ENCODE results near the gene HECTD4.

DNA sequence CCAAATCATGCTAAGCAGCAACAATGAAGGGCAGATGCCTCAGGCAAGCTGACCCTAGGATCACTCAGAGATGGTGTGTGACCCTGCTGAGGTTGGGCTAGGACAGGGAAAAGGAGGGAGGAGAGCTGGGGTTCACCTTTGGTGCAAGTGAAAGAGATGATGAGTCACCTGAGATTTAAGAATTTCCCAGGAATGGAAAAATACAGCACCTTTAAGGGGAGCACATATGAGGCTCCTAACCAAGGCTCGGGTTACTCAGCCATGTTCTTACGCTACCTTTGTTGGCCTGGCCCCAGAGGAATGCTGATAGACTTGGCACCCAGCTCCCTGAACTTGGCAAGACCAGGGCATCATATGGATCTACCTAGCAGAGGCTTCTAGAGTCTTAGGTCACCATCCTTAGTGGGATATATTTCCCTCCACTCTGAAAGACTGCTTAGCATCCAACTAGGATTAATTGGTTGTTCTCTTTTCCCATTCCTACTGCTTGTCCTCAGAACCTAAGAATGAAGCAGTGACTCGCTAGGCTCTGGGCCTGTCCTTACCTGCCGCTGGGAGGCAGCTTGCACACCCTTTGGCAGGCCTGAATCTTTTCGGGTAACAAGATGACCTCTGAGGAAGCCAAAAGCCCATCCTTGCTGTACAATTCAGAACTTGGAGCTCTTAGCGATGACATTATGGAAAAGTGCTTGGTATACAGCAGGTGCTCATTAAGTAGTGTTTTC is 269.7 kb downstream of the HECTD4 start:
- TF ChIP-seq RBBP5 (IDR thresholded peaks at IDR 0.05; ENCODE audit: borderline replicate concordance, insufficient read depth, low read length, poor library complexity, severe bottlenecking) (no peak), ZNF146 (CRISPR knock-in tag; IDR thresholded peaks at IDR 0.05; ENCODE audit: unreplicated experiment) (no peak), ZBTB8A (IDR thresholded peaks at IDR 0.05; ENCODE audit: partially characterized antibody) (no peak), SPI1 (IDR thresholded peaks at IDR 0.05; ENCODE audit: borderline replicate concordance, low read depth, low read length) (no peak), HDGF (IDR thresholded peaks at IDR 0.05) (no peak), RAD51 (IDR thresholded peaks at IDR 0.05; ENCODE audit: borderline replicate concordance, low read depth) (no peak)
- TF ChIP-seq, protein P1, sequence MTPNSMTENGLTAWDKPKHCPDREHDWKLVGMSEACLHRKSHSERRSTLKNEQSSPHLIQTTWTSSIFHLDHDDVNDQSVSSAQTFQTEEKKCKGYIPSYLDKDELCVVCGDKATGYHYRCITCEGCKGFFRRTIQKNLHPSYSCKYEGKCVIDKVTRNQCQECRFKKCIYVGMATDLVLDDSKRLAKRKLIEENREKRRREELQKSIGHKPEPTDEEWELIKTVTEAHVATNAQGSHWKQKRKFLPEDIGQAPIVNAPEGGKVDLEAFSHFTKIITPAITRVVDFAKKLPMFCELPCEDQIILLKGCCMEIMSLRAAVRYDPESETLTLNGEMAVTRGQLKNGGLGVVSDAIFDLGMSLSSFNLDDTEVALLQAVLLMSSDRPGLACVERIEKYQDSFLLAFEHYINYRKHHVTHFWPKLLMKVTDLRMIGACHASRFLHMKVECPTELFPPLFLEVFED (CRISPR knock-in tag; conservative IDR thresholded peaks at IDR 0.05), result no peak
- TF ChIP-seq, protein P2, sequence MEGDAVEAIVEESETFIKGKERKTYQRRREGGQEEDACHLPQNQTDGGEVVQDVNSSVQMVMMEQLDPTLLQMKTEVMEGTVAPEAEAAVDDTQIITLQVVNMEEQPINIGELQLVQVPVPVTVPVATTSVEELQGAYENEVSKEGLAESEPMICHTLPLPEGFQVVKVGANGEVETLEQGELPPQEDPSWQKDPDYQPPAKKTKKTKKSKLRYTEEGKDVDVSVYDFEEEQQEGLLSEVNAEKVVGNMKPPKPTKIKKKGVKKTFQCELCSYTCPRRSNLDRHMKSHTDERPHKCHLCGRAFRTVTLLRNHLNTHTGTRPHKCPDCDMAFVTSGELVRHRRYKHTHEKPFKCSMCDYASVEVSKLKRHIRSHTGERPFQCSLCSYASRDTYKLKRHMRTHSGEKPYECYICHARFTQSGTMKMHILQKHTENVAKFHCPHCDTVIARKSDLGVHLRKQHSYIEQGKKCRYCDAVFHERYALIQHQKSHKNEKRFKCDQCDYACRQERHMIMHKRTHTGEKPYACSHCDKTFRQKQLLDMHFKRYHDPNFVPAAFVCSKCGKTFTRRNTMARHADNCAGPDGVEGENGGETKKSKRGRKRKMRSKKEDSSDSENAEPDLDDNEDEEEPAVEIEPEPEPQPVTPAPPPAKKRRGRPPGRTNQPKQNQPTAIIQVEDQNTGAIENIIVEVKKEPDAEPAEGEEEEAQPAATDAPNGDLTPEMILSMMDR (IDR thresholded peaks at IDR 0.05 in 2 of 3, conservative IDR thresholded peaks at IDR 0.05 in 1 of 3; ENCODE audit: insufficient read depth in 2 of 3, low read depth in 1 of 3, low read length in 3 of 3), result no peak
- TF ChIP-seq, protein P3, sequence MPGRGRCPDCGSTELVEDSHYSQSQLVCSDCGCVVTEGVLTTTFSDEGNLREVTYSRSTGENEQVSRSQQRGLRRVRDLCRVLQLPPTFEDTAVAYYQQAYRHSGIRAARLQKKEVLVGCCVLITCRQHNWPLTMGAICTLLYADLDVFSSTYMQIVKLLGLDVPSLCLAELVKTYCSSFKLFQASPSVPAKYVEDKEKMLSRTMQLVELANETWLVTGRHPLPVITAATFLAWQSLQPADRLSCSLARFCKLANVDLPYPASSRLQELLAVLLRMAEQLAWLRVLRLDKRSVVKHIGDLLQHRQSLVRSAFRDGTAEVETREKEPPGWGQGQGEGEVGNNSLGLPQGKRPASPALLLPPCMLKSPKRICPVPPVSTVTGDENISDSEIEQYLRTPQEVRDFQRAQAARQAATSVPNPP (IDR thresholded peaks at IDR 0.05; ENCODE audit: borderline replicate concordance, insufficient read depth, insufficient read length), result no peak
- TF ChIP-seq, protein P4, sequence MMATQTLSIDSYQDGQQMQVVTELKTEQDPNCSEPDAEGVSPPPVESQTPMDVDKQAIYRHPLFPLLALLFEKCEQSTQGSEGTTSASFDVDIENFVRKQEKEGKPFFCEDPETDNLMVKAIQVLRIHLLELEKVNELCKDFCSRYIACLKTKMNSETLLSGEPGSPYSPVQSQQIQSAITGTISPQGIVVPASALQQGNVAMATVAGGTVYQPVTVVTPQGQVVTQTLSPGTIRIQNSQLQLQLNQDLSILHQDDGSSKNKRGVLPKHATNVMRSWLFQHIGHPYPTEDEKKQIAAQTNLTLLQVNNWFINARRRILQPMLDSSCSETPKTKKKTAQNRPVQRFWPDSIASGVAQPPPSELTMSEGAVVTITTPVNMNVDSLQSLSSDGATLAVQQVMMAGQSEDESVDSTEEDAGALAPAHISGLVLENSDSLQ (IDR thresholded peaks at IDR 0.05), result no peak
- TF ChIP-seq, protein P5, sequence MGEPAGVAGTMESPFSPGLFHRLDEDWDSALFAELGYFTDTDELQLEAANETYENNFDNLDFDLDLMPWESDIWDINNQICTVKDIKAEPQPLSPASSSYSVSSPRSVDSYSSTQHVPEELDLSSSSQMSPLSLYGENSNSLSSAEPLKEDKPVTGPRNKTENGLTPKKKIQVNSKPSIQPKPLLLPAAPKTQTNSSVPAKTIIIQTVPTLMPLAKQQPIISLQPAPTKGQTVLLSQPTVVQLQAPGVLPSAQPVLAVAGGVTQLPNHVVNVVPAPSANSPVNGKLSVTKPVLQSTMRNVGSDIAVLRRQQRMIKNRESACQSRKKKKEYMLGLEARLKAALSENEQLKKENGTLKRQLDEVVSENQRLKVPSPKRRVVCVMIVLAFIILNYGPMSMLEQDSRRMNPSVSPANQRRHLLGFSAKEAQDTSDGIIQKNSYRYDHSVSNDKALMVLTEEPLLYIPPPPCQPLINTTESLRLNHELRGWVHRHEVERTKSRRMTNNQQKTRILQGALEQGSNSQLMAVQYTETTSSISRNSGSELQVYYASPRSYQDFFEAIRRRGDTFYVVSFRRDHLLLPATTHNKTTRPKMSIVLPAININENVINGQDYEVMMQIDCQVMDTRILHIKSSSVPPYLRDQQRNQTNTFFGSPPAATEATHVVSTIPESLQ (CRISPR knock-in tag; IDR thresholded peaks at IDR 0.05), result no peak
- TF ChIP-seq, protein P6, sequence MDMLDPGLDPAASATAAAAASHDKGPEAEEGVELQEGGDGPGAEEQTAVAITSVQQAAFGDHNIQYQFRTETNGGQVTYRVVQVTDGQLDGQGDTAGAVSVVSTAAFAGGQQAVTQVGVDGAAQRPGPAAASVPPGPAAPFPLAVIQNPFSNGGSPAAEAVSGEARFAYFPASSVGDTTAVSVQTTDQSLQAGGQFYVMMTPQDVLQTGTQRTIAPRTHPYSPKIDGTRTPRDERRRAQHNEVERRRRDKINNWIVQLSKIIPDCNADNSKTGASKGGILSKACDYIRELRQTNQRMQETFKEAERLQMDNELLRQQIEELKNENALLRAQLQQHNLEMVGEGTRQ (CRISPR knock-in tag; IDR thresholded peaks at IDR 0.05), result no peak

Measured in K562 (cell line).